Measurements from ENCODE around the gene HS1BP3.

Gene HS1BP3

DNA sequence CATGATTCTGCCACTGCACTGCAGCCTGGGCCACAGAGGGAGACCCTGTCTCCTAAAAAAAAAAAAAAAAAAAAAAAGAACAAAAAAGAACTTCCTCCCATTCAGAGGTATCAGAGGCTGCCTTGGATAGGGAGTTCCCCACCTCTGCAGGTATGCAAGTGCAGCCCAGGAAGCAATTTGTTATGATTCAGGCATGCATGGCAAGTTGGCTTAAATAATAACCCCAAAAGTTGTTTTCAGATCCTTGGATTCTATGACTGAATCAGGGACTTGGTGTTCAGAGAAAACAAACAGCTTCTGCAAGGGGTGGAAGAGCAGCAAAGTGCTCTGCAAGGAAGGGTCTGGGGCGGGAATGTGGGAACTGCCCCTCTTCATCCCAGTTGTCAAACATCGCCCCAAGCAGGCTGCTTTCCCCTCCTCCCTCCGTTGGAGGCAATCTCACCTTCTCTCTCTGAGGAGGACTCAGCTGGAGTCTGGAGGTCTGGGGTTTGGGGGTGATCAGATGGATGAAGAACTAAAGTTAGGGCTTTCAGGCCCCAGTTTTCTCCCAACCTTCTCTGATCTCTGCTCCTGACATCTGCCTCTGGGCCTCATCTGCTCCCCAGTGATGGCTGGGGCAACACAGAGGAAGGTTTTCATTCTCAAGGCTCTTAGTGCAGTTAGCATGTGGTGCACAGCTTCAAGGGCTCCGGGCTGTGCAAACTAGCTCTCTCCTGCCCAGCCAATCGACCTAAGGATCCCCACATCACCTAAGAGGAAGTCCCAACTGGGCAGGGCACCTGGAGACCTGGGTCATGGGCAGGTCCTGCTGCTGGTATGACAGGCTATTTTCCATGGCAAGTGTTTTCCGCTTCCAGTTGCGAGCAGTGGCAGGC is 12.5 kb upstream of the HS1BP3 start:
- no peak for DNase-seq

DNA sequence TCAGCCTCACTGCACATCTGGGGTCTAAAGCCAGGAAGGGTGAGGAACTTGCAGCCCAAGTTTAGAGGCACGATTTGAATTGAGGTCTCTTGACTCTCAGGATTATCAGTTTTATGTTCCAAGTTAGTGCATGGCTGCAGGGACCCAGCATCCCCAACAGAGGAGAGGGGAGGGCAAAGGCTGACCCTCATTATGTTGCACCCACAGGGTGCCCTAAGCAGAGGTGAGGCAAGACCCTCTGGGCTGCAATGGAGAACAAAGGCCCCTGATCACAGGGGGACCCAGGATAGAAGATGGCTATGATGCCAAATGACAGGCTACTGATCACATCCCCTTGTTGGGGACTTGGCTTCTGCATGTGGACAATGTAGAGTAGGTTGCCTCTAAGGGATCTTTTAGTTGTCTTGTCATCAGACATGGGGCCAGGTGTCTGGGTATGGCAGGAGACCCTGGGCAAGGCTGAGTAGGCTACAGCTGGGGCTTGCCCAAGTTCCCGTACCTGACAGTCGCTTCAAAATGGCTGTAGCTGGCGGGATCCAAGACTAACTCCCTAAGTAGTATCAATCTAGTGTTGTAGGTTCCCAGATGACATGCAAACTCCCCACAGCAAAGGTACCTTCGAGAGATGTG is 11.5 kb upstream of the HS1BP3 start:
- DNase-seq, result no peak

DNA sequence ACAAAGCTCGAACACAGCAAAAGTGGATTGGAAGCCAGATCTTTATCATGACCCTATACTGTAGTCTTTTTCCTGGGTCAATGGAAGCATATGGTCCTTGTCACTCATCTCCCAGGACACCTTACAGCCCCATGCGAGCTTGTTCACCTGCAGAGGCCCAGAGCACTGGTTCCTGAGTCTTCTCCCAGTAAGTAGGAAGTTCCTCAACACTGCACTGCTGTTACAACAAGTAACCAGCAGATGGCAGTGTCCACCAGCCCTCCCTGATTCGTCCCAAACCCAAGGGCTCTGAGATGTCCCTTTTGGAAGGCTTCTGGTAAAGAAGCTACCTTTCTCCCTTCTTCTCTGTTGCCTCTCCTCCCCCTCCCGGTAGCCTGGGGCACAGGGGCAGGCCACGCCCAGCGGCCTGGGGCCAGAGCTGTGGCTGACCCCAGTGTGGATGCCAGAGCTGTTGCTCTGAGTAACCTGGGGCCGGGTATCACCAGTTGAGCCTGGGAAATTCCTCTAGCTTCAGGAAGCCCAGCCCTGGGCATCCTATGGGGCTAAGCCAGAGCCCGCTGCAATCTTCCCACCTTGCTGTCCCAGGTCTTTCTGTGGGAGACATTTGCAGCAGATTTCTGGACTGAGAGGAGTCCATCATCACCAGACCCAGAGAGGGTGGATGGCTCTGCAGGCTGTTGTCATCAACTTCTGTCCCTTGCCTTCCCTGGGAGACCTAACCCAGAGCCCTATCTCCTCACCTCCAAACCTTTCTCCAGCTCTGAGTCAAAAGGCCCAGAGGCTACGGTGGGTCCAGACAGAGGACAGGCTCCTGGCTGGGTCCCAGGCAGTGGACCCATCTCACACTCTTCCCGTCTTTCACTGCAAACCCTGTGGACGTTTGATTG is 10.8 kb upstream of the HS1BP3 start:
- peak; percentile 57 for DNase-seq

DNA sequence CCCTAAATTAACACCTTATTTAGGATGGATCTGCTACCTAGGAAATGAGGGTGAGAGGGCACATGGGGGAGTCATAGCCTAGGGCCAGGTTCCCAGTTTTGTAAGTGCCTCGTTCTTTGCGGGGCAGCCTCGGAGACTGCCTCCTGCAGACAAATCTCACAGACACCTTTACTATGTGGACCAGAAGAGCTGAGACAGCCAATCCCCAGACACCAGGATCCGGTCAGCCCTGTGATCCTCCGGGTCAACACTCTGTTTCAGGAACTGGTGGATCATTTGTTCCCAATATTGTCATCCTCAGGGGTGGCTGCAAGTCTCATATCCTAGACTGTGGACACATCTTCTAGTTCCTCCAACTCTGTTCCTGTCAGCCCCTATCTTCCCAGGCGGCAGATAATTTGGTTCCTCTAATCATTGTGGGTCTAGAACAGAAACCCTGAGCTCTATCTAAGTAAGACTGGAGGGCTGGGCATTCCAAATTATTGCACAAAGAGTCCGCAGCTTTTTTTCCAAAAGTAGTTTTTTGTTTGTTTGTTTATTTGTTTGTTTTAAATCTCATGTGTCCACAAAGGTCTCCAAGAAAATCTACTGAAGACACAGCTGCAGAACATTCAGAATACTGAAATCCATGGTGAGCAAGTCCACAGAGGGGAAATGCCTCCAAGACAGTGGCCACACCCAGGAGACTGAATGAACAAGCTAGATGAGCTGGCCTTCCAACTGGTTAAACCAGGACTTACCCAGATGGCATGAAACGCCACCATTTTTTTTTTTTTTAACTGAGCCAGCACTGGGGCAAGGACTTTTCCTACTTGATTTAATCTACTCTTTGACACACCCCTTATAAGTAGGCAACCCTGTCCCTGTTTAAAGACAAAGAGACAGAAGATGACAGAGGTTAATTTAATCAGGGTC is 9.9 kb upstream of the HS1BP3 start:
- no peak for DNase-seq

DNA sequence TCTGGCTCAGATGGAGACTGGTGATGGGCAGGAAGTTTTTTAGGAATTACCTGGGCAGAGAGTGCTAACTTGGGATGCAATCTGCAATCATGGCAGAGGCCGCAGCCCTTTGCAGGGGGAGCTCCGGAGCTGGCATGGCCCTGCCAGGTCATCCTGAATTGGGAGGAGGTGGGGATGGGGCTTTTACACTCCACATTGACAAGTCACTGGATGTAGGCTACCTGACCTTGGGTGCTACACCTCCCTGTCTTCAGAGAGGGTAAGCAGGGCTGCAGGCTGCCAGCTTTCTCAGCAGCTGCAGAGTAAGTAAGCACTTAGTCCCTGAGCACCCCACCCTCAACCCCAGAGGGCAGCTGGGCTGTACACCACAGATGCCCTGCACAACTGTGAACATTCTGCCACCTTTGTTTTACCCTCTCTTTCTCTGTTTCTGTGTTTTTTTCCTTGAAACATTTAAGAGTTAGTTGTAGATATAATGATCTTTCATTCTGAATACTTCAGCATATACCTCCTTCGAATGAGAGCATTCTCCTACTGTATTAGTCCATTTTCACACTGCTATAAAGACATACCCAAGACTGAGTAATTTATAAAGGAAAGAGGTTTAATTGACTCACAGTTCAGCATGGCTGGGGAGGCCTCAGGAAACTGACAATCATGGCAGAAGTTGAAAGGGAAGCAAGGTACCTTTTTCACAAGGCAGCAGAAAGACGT is 6.8 kb upstream of the HS1BP3 start:
- DNase-seq, result no peak

DNA sequence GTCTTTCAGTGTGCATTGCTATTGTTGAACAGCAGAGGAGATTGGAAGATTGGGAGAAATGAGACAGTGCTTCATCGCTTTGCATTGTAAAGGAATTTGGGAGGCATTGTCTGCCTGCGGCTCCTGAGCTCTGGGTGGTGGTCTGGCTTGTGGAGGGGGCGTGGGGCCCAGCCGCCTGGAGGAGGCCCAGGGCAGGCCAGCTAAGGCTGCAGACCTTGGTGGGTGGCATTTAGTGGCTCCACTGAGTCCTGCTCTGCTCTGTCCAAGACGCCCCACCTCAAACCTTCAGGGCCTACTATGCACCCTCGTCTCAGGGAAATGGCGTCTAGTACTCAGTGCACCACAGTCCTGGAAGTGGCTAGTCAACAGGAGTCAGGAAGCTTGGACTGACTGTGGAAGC is 5.7 kb upstream of the HS1BP3 start:
- no peak for DNase-seq

DNA sequence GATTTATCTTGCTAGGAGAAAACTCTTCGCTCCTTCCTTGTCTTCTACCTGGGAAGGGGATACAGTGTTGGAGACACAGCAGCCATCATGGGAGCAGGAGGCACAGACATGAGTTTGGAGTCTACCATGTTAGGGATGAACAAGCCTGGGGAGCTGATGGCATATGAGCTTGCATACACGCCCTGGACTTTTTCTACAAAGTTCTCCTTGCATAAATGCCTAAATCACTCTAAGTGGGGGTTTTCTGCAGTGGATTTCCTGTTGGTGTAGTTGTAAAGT is 3.6 kb upstream of the HS1BP3 start:
- DNase-seq, result no peak

DNA sequence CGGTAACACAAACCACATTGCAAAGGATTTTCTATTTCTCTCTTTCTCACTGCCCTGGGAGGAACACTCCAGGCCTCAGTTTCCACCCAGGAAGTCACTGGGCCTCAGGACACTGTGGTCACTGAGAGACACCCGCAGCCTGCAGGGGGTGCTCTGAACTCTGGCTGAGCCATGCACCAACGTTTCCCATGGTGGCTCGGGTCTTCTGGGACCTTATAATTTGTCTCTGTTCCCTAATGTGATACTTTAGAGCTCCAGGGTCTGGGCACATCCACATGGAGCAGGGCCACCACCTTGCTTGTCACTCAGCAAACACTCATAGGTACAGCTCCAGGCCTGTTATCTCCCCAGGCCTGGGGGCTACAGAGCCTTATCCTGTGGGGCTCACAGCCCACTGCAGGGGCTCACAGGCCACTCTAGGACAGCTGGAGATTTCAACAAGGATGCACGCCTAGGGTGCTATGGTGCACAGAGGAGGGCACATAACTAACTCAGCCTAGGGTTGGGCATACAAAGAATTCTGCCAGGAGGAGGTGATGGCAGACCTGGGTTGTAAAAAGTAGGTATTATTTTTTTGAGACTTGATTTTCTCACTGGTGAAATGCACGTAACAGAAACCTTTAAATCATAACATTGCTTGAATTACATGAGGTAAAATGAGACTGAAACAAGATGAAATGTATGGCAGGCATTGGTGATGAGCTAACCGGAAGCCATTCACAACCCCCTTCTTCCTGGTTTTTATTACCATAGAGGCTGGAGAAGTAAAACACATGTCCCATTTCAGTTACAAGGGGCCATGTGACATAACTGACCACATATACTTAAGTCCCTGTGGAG is 3.0 kb upstream of the HS1BP3 start:
- DNase-seq, result no peak

DNA sequence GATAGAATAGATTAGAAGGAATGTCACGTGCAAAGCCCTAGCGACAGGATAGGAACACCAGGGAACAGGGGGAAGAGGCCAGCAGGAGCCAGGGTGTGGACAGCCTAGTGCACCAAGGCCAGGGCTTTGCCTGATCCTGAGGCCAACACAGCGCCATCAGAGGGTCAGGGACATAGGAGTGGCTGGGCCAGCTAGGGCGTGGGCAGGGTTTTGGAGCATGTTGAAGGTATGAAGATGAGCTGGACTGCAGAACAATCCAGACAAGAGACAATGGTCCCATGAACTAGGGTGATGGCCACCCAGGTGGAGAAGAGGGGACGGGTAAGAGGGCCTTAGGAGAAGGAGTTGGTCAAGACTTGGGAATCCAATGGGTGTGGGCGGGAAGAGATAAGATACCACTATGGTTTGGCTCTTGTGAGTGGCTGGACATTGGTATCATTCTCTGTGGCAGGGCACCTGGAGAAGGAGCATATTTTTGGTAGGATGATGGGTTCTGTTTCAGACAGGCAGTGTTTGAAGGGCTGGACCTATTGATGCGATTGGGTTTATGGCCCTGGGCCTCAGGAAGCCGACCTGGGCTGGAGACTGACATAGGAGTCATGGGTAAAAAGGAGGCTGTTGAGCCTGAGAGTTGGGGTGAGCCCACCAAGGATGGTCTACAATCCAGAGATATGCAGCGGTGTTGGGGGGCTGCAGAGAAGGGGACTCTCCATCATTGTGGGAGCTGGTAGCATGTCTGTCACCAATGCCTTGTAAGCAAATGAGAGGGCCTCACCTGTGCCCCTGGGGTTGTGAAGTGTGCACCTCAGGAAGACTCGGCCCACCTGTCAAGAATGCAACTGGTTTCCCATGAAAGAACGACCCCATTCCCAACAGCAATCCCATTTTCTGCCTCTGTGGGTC is 2.0 kb upstream of the HS1BP3 start:
- no peak for DNase-seq

DNA sequence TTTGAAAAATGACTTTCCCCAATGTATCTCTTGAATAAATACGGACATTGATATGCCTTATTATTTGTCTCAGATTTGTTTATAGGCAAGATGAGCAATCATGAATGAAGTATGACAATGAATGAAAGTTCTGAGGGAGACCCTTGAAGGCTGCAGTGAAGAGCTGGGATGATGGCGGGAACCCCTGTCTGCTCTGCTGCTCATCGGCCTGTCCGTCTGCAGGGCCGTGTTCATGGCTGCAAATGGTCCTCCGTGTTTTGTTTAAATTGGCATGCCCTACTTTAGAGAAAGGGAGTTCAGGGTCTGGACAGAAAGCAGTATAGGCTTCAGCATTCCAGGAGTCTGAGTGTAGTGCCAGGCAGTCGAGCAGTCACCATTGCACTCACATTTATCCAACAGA is 1.2 kb upstream of the HS1BP3 start:
- DNase-seq, result no peak

DNA sequence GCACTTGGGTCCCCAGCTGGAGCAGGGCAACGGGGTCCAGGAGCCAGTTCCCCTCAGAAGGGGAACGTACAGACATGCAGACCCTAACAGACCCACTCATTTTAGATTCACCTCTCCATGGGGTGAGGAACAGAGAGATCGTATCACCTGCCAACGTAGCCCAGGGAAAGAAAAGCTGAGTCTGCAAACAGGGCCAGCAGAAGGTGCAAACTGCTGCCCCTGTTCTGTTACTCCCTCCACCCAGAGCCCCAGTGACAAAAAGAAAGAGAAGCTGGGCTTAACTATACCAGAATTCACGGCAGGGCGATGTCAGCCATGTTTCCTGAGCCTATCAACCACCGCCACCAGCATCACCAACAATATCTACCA is 817 bp upstream of the HS1BP3 start:
- DNase-seq, result no peak

DNA sequence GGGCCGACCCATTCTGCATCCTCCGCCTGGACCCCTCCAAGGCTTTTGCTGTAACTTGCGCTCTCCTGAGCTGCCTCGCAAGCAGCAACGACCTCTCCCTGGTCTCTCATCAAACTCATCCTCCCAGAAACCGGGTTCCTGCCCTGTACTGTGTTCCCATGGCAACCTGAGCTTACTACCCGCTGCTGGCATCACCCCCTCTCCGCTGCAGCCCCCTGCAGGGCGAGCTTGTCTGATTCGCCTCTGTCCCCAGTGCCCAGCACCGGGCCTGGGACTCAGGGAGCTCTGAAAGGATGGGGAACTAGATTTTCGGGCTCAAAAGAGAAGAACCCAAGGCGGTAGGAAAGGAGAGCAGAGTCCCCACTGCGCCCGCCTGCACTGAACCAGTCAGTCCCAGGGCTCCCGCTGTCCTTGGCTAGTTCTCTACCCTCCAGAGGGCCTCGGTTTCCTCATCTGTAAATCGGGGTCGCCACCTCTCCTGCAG is 463 bp downstream of the HS1BP3 start:
- no peak for DNase-seq

DNA sequence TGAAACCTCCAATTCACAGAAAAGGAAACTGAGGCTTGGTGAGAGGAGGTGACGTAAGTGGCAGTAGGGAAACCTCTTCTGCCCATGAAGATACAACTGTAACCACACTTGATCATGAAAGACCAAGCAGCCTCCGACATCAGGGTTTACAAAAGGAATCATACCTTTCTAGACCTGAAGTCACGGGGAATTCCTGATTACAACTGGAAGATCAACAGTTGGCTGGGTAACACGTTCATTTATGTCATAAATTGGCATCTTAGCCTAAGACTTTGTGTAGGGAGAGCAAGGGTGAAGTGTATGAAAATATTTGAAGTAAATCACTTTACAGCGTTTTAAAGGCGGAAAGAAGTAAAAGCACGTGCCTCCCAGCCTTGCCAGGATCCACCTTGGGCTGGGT is 922 bp downstream of the HS1BP3 start:
- DNase-seq, result no peak

DNA sequence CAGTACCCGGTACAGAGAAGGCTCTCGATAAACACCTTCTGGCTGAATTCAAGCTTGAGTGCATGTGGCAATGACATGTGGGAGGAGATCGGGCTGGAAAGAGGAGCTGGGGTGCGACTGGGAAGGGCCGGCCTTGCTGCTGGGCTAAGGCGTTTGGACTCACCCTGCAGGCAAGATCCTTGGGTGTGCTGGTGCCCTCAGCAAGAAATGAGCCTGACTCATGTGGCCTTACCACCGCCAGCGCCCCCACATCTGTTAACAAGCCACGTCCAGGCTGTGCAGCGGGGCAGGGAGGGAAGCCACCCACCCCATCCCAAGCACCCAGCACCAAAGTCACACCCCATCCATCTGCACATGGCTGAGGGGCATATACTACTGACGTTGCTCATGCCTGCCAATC is 1.3 kb downstream of the HS1BP3 start:
- no peak for DNase-seq

DNA sequence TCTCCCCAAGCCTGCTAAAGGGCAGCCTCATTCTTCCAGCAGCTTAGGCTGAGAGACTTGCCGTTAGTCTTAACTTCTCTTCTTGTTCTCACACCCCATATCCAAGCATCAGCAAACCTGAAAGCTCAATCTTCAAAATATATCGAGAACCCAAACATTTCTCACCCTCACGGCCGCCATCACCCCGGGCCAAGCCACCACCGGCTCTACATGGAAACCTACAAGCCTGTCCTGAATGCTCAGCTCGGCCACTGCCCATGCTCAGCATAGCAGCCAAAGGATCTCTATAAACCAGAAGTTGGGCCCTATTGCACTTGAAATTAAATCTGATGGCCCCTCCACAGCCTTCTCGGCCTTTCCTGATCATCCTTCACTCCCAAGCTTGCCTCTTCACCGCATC is 2.1 kb downstream of the HS1BP3 start:
- DNase-seq, result no peak

DNA sequence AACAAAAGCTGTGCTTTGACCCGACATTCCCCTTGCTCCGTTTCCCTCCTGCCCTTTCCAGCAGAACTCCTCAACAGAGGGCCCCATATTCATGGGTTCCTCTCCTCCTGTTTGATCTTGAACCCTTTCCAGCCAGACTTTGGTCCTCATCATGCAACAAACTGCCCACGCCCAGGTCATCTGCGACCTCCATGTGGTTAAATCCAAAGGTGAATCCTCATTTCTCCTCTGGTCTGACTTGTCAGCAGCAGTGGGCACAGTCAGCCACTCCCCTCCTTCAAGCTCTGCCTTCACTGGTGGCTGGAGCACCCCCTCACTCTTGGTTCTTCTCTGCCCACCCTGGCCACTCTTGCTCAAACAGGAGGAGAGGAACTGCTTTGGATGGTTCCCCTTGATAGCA is 2.7 kb downstream of the HS1BP3 start:
- no peak for DNase-seq

DNA sequence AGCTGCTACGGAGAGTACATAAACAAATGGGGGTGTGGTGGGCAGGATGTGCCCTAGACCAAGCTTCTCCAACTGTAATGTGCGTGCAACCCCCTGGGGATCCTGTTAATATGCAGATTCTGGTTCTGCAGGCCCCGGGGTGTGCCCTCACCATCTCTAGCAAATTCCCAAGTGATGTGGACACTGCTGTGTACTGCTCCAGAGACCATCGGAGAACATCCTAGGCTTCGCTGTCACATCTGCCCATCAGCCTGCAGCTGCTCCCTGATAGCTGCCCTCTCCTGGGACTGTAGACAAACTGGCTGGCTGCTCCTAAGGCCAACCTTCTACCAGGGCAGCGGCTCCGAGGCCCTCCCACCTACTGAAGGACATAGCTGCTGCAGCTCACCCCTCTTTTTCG is 3.2 kb downstream of the HS1BP3 start:
- DNase-seq, result no peak

DNA sequence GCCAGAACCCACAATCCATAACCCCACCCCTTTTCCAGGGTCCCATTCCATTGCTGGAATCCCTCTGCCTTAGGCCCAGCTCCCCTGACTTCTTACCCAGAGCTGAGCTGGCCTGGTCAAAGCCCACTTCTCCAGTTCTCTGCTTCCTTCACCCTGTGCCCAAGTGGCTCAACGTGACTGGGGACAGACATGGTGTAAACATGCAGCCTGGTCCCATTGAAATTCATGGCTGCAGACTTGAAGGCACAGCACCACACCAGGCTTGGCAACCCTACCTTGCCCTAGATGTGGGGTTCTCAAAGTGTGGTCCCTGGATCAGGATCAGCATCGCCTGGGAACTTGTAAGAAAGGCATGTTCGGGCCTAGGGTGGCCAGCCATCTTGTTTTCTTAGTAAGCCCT is 3.7 kb downstream of the HS1BP3 start:
- DNase-seq, result no peak

DNA sequence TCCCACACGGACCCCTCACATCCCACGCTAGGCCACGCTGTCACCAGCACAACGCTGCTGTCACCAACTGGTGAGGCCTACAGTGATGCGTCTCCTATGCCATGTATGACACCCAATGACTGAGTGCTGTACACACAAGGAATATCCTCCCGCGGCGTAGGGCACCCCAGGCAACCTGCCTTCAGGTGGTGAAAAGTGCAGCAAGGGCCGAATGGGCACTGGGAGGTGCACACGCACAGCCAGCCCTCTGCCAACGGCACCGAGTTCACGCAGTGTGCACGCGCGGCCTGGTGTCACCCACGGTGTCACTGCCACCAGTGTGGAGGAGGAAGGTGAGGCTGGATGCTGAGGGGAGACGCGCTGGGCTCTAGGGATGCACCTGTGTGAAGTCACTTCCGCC is 4.5 kb downstream of the HS1BP3 start:
- no peak for DNase-seq

DNA sequence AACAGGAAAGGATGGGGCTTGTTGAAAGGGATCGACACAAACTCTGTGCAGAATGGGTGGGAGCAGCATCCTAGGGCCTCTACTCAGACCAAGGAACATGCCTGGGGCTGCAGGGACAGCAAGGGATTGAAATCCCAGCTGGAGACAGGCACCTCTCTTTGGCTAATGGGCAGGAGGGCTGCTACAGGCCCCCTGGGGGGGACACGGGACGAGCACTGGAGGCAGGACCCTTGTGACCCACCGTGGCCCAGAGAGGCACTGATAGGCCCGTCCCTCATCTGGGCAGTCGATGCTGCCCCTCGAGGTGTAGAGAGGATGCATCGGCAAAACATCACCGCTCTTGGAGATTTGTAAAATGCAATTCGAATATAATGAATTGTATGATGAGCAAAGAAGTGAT is 5.1 kb downstream of the HS1BP3 start:
- no peak for DNase-seq

Measured in stimulated activated CD4-positive, alpha-beta T cell treated with anti-CD3 and anti-CD28 coated beads, Interleukin-12 subunit alpha, Interleukin-12 subunit beta, amount 100 ng/mL, for 4 hours (primary cell).